H9 (cell line): Measurements from ENCODE around the gene EFNB2. TPM values are rescaled to one million over a fixed set of nuclear protein-coding genes. Genes with fewer than 3 reads are reported as not detected.

Experiments
- DNase-seq: peaks from one replicate; pipeline ENCODE4 v3.0.0-alpha.2; 2017
- H2AFZ ChIP-seq: one replicate; pipeline ENCODE4 v1.6.1; 2013; ENCODE audit warnings: mild to moderate bottlenecking, low read length, control low read depth, moderate library complexity
- H2AK5ac ChIP-seq: 2 replicates; pipeline ENCODE4 v1.6.1; 2013; ENCODE audit warnings: low read length, control low read depth, mixed read lengths; ENCODE audit not compliant: insufficient read length
- H2BK120ac ChIP-seq: one replicate; pipeline ENCODE4 v1.6.1; 2013; ENCODE audit warnings: low read depth, mild to moderate bottlenecking, low read length, control low read depth, inconsistent platforms; ENCODE audit not compliant: poor library complexity, severe bottlenecking
- H2BK12ac ChIP-seq: 2 replicates; pipeline ENCODE4 v1.6.1; 2013; ENCODE audit warnings: low read length, control low read depth, mixed read lengths, low read depth; ENCODE audit not compliant: insufficient read length
- H2BK15ac ChIP-seq: 2 replicates; pipeline ENCODE4 v1.6.1; 2013; ENCODE audit warnings: low read depth, low read length, control low read depth
- H2BK20ac ChIP-seq: one replicate; pipeline ENCODE4 v1.6.1; 2013; ENCODE audit warnings: low read depth, mild to moderate bottlenecking, low read length, control low read depth, inconsistent platforms; ENCODE audit not compliant: poor library complexity, severe bottlenecking
- H2BK5ac ChIP-seq: 2 replicates; pipeline ENCODE4 v1.6.1; 2013; ENCODE audit warnings: low read length, control low read depth, mixed read lengths; ENCODE audit not compliant: insufficient read length
- H3K14ac ChIP-seq: 2 replicates; pipeline ENCODE4 v1.6.1; 2013; ENCODE audit warnings: low read length, control low read depth; ENCODE audit not compliant: insufficient read depth
- H3K18ac ChIP-seq: 2 replicates; pipeline ENCODE4 v1.6.1; 2013; ENCODE audit warnings: low read depth, mild to moderate bottlenecking, mixed read lengths, low read length, control low read depth; ENCODE audit not compliant: insufficient read length
- H3K23ac ChIP-seq: 2 replicates; pipeline ENCODE4 v1.6.1; 2013; ENCODE audit warnings: low read length, control low read depth, mixed read lengths, low read depth; ENCODE audit not compliant: insufficient read length
- H3K23me2 ChIP-seq: 2 replicates; pipeline ENCODE4 v1.6.1; 2013; ENCODE audit warnings: low read depth, mild to moderate bottlenecking, mixed read lengths, low read length, control low read depth; ENCODE audit not compliant: insufficient read length, poor library complexity, severe bottlenecking
- H3K27ac ChIP-seq: 2 replicates; pipeline ENCODE4 v1.5.1; 2013; ENCODE audit warnings: low read length, control low read depth, mixed read lengths, low read depth; ENCODE audit not compliant: insufficient read length
- H3K27me3 ChIP-seq: 2 replicates; pipeline ENCODE4 v1.6.1; 2013; ENCODE audit warnings: low read length, control low read depth, inconsistent platforms; ENCODE audit not compliant: insufficient read depth
- H3K4ac ChIP-seq: 2 replicates; pipeline ENCODE4 v1.6.1; 2013; ENCODE audit warnings: low read depth, mild to moderate bottlenecking, control low read depth, inconsistent platforms, low read length, moderate library complexity
- H3K4me1 ChIP-seq: 2 replicates; pipeline ENCODE4 v1.6.1; 2013; ENCODE audit warnings: low read length, control low read depth, inconsistent platforms; ENCODE audit not compliant: insufficient read depth
- H3K4me2 ChIP-seq: 2 replicates; pipeline ENCODE4 v1.6.1; 2013; ENCODE audit warnings: low read length, control low read depth, mixed read lengths; ENCODE audit not compliant: insufficient read length, insufficient read depth
- H3K56ac ChIP-seq: 2 replicates; pipeline ENCODE4 v1.6.1; 2013; ENCODE audit warnings: low read depth, mild to moderate bottlenecking, mixed read lengths, low read length, control low read depth; ENCODE audit not compliant: insufficient read length
- H3K79me1 ChIP-seq: 2 replicates; pipeline ENCODE4 v1.6.1; 2013; ENCODE audit warnings: low read depth, mild to moderate bottlenecking, moderate library complexity, low read length, control low read depth, inconsistent platforms; ENCODE audit not compliant: insufficient read depth, poor library complexity, severe bottlenecking
- H3K79me2 ChIP-seq: 2 replicates; pipeline ENCODE4 v1.6.1; 2013; ENCODE audit warnings: low read length, control low read depth, inconsistent platforms; ENCODE audit not compliant: insufficient read depth
- H3K9ac ChIP-seq: 2 replicates; pipeline ENCODE4 v1.6.1; 2013; ENCODE audit warnings: low read length, control low read depth, mixed read lengths; ENCODE audit not compliant: insufficient read length; ENCODE audit errors: extremely low read depth
- H3K9me3 ChIP-seq: one replicate; pipeline ENCODE4 v1.6.1; 2013; ENCODE audit warnings: low read depth, low read length, inconsistent platforms; ENCODE audit not compliant: control insufficient read depth
- H3T11ph ChIP-seq: one replicate; pipeline ENCODE4 v1.6.1; 2013; ENCODE audit warnings: mild to moderate bottlenecking, low read length, control low read depth, inconsistent platforms
- H4K20me1 ChIP-seq: one replicate; pipeline ENCODE4 v1.6.1; 2013; ENCODE audit not compliant: control insufficient read depth, insufficient read length, insufficient read depth
- H4K5ac ChIP-seq: 2 replicates; pipeline ENCODE4 v1.6.1; 2013; ENCODE audit warnings: low read depth, mild to moderate bottlenecking, mixed read lengths, low read length, control low read depth; ENCODE audit not compliant: insufficient read length
- H4K8ac ChIP-seq: replicated peaks from 2 replicates; pipeline ENCODE4 v1.6.1; 2013; ENCODE audit warnings: low read length, control low read depth, mixed read lengths, low read depth; ENCODE audit not compliant: insufficient read length
- H4K91ac ChIP-seq: 2 replicates; pipeline ENCODE4 v1.6.1; 2013; ENCODE audit warnings: low read depth, mild to moderate bottlenecking, moderate library complexity, mixed read lengths, low read length, control low read depth; ENCODE audit not compliant: insufficient read length
- H3K27ac Mint-ChIP-seq, 3 experiments: 2 replicates in 2 of 3; 3 replicates in 1 of 3; pipeline ENCODE4 v1.8.0; 2020 to 2021; ENCODE audit warnings: mixed read lengths in 3 of 3, mild to moderate bottlenecking in 1 of 3, moderate library complexity in 1 of 3
- H3K27me3 Mint-ChIP-seq: 2 replicates; pipeline ENCODE4 v1.8.0; 2021; ENCODE audit warnings: low read depth, mild to moderate bottlenecking, moderate library complexity, mixed read lengths
- H3K36me3 Mint-ChIP-seq, 3 experiments: 2 replicates in 2 of 3; 3 replicates in 1 of 3; pipeline ENCODE4 v1.8.0; 2020 to 2021; ENCODE audit warnings: low read depth in 3 of 3, mixed read lengths in 3 of 3; ENCODE audit not compliant: insufficient read depth in 1 of 3
- H3K4me1 Mint-ChIP-seq, 2 experiments: 2 replicates each; pipeline ENCODE4 v1.8.0; 2020; ENCODE audit warnings: mixed read lengths in 2 of 2
- H3K4me3 Mint-ChIP-seq, 2 experiments: 2 replicates in 1 of 2; 3 replicates in 1 of 2; pipeline ENCODE4 v1.8.0; 2020 to 2021; ENCODE audit warnings: mild to moderate bottlenecking in 2 of 2, mixed read lengths in 2 of 2, moderate library complexity in 1 of 2
- H3K9me3 Mint-ChIP-seq, 2 experiments: 2 replicates in 1 of 2; 3 replicates in 1 of 2; pipeline ENCODE4 v1.8.0; 2020; ENCODE audit warnings: mild to moderate bottlenecking in 2 of 2, mixed read lengths in 2 of 2, moderate library complexity in 1 of 2
- WGBS: extraction: QIAGEN DNeasy Blood & Tissue Kit; methylation state at CpG from one replicate; pipeline ENCODE4 v1.1.7; 2013; ENCODE audit warnings: missing lambda C conversion rate, low lambda C conversion rate, mixed read lengths; ENCODE audit not compliant: insufficient read length; ENCODE audit errors: extremely low coverage; 5-methylcytosine and 5-hydroxymethylcytosine counted together
- total RNA-seq: library from RNA; stranded (reverse); gene quantifications from 2 replicates; pipeline ENCODE4 v1.2.1, GENCODE V29; 2021
- TF ChIP-seq, protein P1 (sequence below): fragments of 200-600 bp; sonication (generic); conservative IDR thresholded peaks from 3 replicates; pipeline ENCODE4 v1.8.0; 2021; ENCODE audit warnings: antibody characterized with exemption, mild to moderate bottlenecking

Gene EFNB2
- total RNA-seq, 1 experiment from 2014 or later, result 12.7 TPM

DNA sequence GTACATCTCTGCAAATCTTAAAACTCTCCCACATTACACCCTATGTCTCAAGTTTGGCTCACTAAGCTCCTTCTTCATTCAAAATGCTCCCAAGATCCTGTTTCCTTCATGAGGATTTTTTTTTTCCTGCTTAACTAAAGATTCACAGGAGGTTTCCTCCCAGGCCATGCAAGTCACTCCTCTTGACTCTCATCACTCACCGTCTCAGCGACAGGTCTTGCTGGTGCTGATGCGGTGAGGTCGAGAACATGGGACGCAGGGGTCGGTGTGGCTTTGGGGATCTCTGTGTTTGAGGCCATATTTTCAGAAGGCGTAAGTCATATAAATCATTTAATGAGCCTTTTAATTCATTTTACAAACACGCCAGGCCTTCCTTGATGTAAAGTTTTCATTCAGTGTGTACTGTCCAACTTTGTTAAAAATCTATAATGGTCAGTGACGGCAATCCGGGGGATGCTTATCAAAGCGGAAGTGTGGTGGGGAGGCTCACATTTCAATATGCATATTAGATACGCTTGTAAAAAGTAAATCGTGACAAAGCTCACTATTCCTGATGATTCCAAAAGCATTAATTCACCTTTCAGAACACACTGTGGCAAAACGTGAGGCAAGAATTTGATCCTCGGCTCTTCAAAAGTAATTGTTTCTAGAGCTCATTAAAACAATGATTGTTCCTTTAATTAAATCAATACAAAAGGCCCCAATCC, 20.4 kb downstream of the EFNB2 start:
- Histone ChIP-seq H2AK5ac (no peak overlapping the region), H4K5ac (no peak overlapping the region), H3K4me1 (peaks cover 2% of the 10 kb centered on the region; the same call in 1 of the 2 replicates), H3K56ac (no peak overlapping the region), H3K14ac (no peak overlapping the region), H4K91ac (no peak overlapping the region), H4K20me1 (no peaks in the 10 kb centered on the region), H3K23ac (no peak overlapping the region), H3K9ac (no peak overlapping the region), H3K27me3 (no peaks in the 10 kb centered on the region), H3K79me2 (no peaks in the 10 kb centered on the region; the same call in 1 of the 2 replicates), H3K23me2 (no peaks in the 10 kb centered on the region), H3K27ac (no peak overlapping the region), H3K4me2 (no peak overlapping the region), H3K79me1 (no peaks in the 10 kb centered on the region), H2BK120ac (no peak overlapping the region), H3K18ac (no peak overlapping the region), H4K8ac (no peak overlapping the region), H3T11ph (no peak overlapping the region), H2AFZ (no peak overlapping the region), H2BK12ac (no peak overlapping the region), H3K9me3 (no peaks in the 10 kb centered on the region), H2BK20ac (no peak overlapping the region), H2BK5ac (no peak overlapping the region), H2BK15ac (no peak overlapping the region), H3K4ac (no peak overlapping the region)
- no peak overlapping the region for H3K4me3 Mint-ChIP-seq
- peak overlapping the region in 2 of 3 experiments; percentile 1 to 23; a peak in 4 of 7 replicates for H3K27ac Mint-ChIP-seq
- H3K4me1 Mint-ChIP-seq, result peaks cover 53% of the 10 kb centered on the region in 2 experiments
- no peak for DNase-seq
- WGBS, result no CpG with 5 or more reads among the region's 15 CpGs
- TF ChIP-seq, protein P1, sequence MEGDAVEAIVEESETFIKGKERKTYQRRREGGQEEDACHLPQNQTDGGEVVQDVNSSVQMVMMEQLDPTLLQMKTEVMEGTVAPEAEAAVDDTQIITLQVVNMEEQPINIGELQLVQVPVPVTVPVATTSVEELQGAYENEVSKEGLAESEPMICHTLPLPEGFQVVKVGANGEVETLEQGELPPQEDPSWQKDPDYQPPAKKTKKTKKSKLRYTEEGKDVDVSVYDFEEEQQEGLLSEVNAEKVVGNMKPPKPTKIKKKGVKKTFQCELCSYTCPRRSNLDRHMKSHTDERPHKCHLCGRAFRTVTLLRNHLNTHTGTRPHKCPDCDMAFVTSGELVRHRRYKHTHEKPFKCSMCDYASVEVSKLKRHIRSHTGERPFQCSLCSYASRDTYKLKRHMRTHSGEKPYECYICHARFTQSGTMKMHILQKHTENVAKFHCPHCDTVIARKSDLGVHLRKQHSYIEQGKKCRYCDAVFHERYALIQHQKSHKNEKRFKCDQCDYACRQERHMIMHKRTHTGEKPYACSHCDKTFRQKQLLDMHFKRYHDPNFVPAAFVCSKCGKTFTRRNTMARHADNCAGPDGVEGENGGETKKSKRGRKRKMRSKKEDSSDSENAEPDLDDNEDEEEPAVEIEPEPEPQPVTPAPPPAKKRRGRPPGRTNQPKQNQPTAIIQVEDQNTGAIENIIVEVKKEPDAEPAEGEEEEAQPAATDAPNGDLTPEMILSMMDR, result no peak
- H3K9me3 Mint-ChIP-seq, result no peaks in the 10 kb centered on the region
- peaks cover 5 to 11% (median 11%) of the 10 kb centered on the region in 3 experiments; a peak in 5 of 7 replicates for H3K36me3 Mint-ChIP-seq
- peaks cover 2% of the 10 kb centered on the region; the same call in 1 of the 2 replicates for H3K27me3 Mint-ChIP-seq
